ENCODE measurements around the gene INPP5F. TPM values are rescaled to one million over a fixed set of nuclear protein-coding genes. Genes with fewer than 3 reads are reported as not detected.
A peak's percentile ranks its signal among the peaks of the same experiment; 100 is the strongest.

INPP5F gene
- total and polyA plus RNA-seq, 10 of the 15 experiments (the other 5 are each of a cell fraction or from before 2014, with no cell fraction given): 6.0 to 49.3 (median 34.3) TPM

GRCh38 chr10:119702583-119702982, 23.3 kb upstream of the INPP5F start:
- FAIRE-seq (no peak), ATAC-seq (peak; percentile 1; the same call in 1 of the 3 replicates), DNase-seq (ENCODE audit: low read depth, low spot score) (no peak)
- H3K4me1 ChIP-seq (ENCODE audit: control insufficient read depth, insufficient read depth, low read length): peaks cover 71% of the 10 kb centered on the region
- no peak overlapping the region for H2AFZ ChIP-seq (ENCODE audit: control insufficient read depth, low read depth, low read length)
- H3K9me3 ChIP-seq (replicated peaks; ENCODE audit: control insufficient read depth, insufficient read depth, low read length): peaks cover 16% of the 10 kb centered on the region
- 0% methylated on average over 2 of the region's 2 CpGs for WGBS (ENCODE audit: insufficient coverage, insufficient replicate concordance, low lambda C conversion rate, missing lambda C conversion rate)
- POLR2A ChIA-PET: interaction anchor here (0.5 to 2.8 kb wide), 8 partner anchors 11 to 524 kb away, joined by 3 to 58 read pairs (median 4); partner anchors contain the start of gene INPP5F
- SMC1A ChIA-PET (ENCODE audit: uncharacterized antibody, unreplicated experiment): interaction anchor here (0.6 to 9.6 kb wide), 15 partner anchors 9 to 503 kb away, joined by 3 to 165 read pairs (median 6); partner anchors contain the start of gene INPP5F
- no TSS peak for BruUV-seq (replicated peaks)
- CTCF ChIA-PET: interaction anchor here (0.7 to 6.5 kb wide), 6 partner anchors 11 to 156 kb away, joined by 3 to 45 read pairs (median 4); partner anchors contain the start of gene INPP5F
- no peaks in the 10 kb centered on the region for H3K79me2 ChIP-seq (ENCODE audit: control insufficient read depth, insufficient read depth, low read length)
- in situ Hi-C loops (cut with MboI) (no loop called here), intact Hi-C loops (cut with micrococcal nuclease; ENCODE audit: unreplicated experiment) (loop anchor here (5.0 kb wide), 1 partner anchor 35 kb away; no protein-coding TSS in a partner anchor)
- H3K4me2 ChIP-seq (ENCODE audit: control insufficient read depth, insufficient read depth): no peak overlapping the region
- RAD21 ChIA-PET (ENCODE audit: unreplicated experiment): interaction anchor here (0.7 to 9.5 kb wide), 5 partner anchors 14 to 83 kb away, joined by 3 to 143 read pairs (median 3); partner anchors contain the start of gene INPP5F
- no peak overlapping the region for H3K4me3 ChIP-seq
- no peaks in the 10 kb centered on the region for H3K27me3 ChIP-seq (replicated peaks in 1 of 2; ENCODE audit: control insufficient read depth in 2 of 2, insufficient read depth in 2 of 2, low read length in 1 of 2)
- peak overlapping the region; percentile 92; the same call in 1 of the 2 replicates for H3K27ac ChIP-seq (ENCODE audit: control insufficient read depth, insufficient read depth)
- no peak overlapping the region for H3K9ac ChIP-seq (ENCODE audit: control insufficient read depth, insufficient read depth, low read length)
- H4K20me1 ChIP-seq (ENCODE audit: control insufficient read depth, insufficient read depth): no peaks in the 10 kb centered on the region
- H3K36me3 ChIP-seq (ENCODE audit: control insufficient read depth in 2 of 2, insufficient read depth in 2 of 2, low read length in 1 of 2): no peaks in the 10 kb centered on the region
- TF ChIP-seq PML (IDR thresholded peaks at IDR 0.05; ENCODE audit: low read length): peak; percentile 59; the same call in 1 of the 2 replicates
- no peak for TF ChIP-seq TBL1XR1 (IDR thresholded peaks at IDR 0.05; ENCODE audit: low read depth, low read length)
- TF ChIP-seq SMARCA5 (IDR thresholded peaks at IDR 0.05): no peak
- TF ChIP-seq IKZF2 (IDR thresholded peaks at IDR 0.05): peak; percentile 32 to 35; a peak in 2 of 4 replicates
- no peak for TF ChIP-seq ZSCAN29 (IDR thresholded peaks at IDR 0.05)
- TF ChIP-seq PAX5 (IDR thresholded peaks at IDR 0.05; ENCODE audit: borderline replicate concordance, low read depth, low read length): no peak
- no peak for TF ChIP-seq SIN3A (IDR thresholded peaks at IDR 0.05; ENCODE audit: low read depth, low read length)
- peak; percentile 86 for TF ChIP-seq BCL3 (IDR thresholded peaks at IDR 0.05; ENCODE audit: borderline replicate concordance, insufficient read depth, low read depth, low read length, poor library complexity, severe bottlenecking)
- peak; percentile 22 for TF ChIP-seq MEF2B (IDR thresholded peaks at IDR 0.05; ENCODE audit: partially characterized antibody, poor library complexity, severe bottlenecking)
- TF ChIP-seq ZNF274 (IDR thresholded peaks at IDR 0.05; ENCODE audit: insufficient read depth, insufficient read length): no peak
- no peak for TF ChIP-seq BMI1 (IDR thresholded peaks at IDR 0.05; ENCODE audit: borderline replicate concordance)
- no peak for TF ChIP-seq NR2C1 (IDR thresholded peaks at IDR 0.05)
- TF ChIP-seq ZZZ3 (IDR thresholded peaks at IDR 0.05; ENCODE audit: control insufficient read depth, insufficient read length, low read depth): no peak
- peak; percentile 87 for TF ChIP-seq RUNX3 (IDR thresholded peaks at IDR 0.05; ENCODE audit: low read length)
- no peak for TF ChIP-seq HDAC6 (IDR thresholded peaks at IDR 0.05; ENCODE audit: unreplicated experiment)
- TF ChIP-seq KAT2A (conservative IDR thresholded peaks at IDR 0.05; ENCODE audit: control insufficient read depth, low read depth, low read length): no peak
- peak; percentile 14 to 59; a peak in 1 of 4 replicates for TF ChIP-seq EP300 (IDR thresholded peaks at IDR 0.05; ENCODE audit: borderline replicate concordance in 1 of 2, control insufficient read depth in 1 of 2, low read depth in 2 of 2, low read length in 2 of 2)
- no peak for TF ChIP-seq ATF3 (IDR thresholded peaks at IDR 0.05; ENCODE audit: borderline replicate concordance, extremely low read depth, low read depth, low read length)
- no peak for TF ChIP-seq DPF2 (IDR thresholded peaks at IDR 0.05)
- no peak for TF ChIP-seq ZNF687 (IDR thresholded peaks at IDR 0.05)
